AML-193 (cell line): Measurements from ENCODE around the gene BCAP31.
"Not testable (repeated sequence)": the region's sequence is repeated elsewhere in the genome, so short reads cannot be mapped to it uniquely, and the experiment has no call there.

Source experiments
- DNase-seq, 2 experiments: peaks; one replicate each; lab custom pipeline; 2025; lab: John Stamatoyannopoulos, UW

Gene BCAP31

GRCh38 chrX:153762626-153763173, 38.5 kb upstream of the BCAP31 start:
- no peak for DNase-seq

GRCh38 chrX:153761863-153762262, 37.7 kb upstream of the BCAP31 start:
- no peak for DNase-seq

GRCh38 chrX:153755136-153755535, 30.9 kb upstream of the BCAP31 start:
- no peak for DNase-seq

- DNase-seq: no peak
These were observed 26.1 kb upstream of the BCAP31 start for GRCh38 chrX:153750127-153750774.

- not testable (repeated sequence) for DNase-seq
These were observed 24.8 kb upstream of the BCAP31 start for GRCh38 chrX:153749017-153749416.

GRCh38 chrX:153746991-153747390, 22.8 kb upstream of the BCAP31 start:
- DNase-seq: not testable (repeated sequence)

GRCh38 chrX:153746359-153746758, 22.2 kb upstream of the BCAP31 start:
- DNase-seq: no peak

GRCh38 chrX:153745067-153745433, 20.9 kb upstream of the BCAP31 start:
- not testable (repeated sequence) for DNase-seq

- no peak for DNase-seq
These were observed 20.3 kb upstream of the BCAP31 start for GRCh38 chrX:153744210-153745066.

- DNase-seq: not testable (repeated sequence)
These were observed 19.5 kb upstream of the BCAP31 start for GRCh38 chrX:153743468-153744209.

GRCh38 chrX:153742796-153743467, 18.7 kb upstream of the BCAP31 start:
- not testable (repeated sequence) for DNase-seq

GRCh38 chrX:153742111-153742510, 17.9 kb upstream of the BCAP31 start:
- not testable (repeated sequence) for DNase-seq

GRCh38 chrX:153741446-153741845, 17.3 kb upstream of the BCAP31 start:
- DNase-seq: no peak

GRCh38 chrX:153740631-153741222, 16.5 kb upstream of the BCAP31 start:
- no peak for DNase-seq

GRCh38 chrX:153739754-153740486, 15.7 kb upstream of the BCAP31 start:
- DNase-seq: no peak

GRCh38 chrX:153738056-153738605, 13.9 kb upstream of the BCAP31 start:
- no peak for DNase-seq

- DNase-seq: no peak
These were observed 12.8 kb upstream of the BCAP31 start for GRCh38 chrX:153736871-153737441.

- no peak for DNase-seq
These were observed 12.1 kb upstream of the BCAP31 start for GRCh38 chrX:153736071-153736820.

GRCh38 chrX:153735274-153735673, 11.1 kb upstream of the BCAP31 start:
- DNase-seq: no peak
